GM12864 (cell line): ENCODE data around the gene GAPDH.

ENCODE experiments used
- DNase-seq: peaks from one replicate; pipeline ENCODE4 v3.0.0-alpha.2; 2011; ENCODE audit warnings: low read depth
- H3K4me3 ChIP-seq: 2 replicates; pipeline ENCODE4 v1.5.1; 2011; ENCODE audit warnings: mild to moderate bottlenecking, low read depth, low read length, control low read depth
- CTCF ChIP-seq: IDR thresholded peaks from 2 replicates; pipeline ENCODE4 v1.5.1; 2011; ENCODE audit warnings: low read depth, mild to moderate bottlenecking, moderate library complexity, low read length, control low read depth, inconsistent platforms; ENCODE audit errors: missing control alignments

Gene GAPDH

GRCh38 chr12:6547987-6548386 lies 13.7 kb downstream of the GAPDH start:
- H3K4me3 ChIP-seq, result no peak overlapping the region
- no peak for DNase-seq
- no peak for TF ChIP-seq CTCF

- H3K4me3 ChIP-seq, result no peak overlapping the region
- TF ChIP-seq CTCF, result no peak
- no peak for DNase-seq
Observed at GRCh38 chr12:6548556-6548955, 14.2 kb downstream of the GAPDH start.

- no peak overlapping the region for H3K4me3 ChIP-seq
- TF ChIP-seq CTCF, result no peak
- DNase-seq, result no peak
Observed at GRCh38 chr12:6548966-6549683, 14.8 kb downstream of the GAPDH start.

- no peak for TF ChIP-seq CTCF
- no peak overlapping the region for H3K4me3 ChIP-seq
- no peak for DNase-seq
Observed at GRCh38 chr12:6549684-6550151, 15.4 kb downstream of the GAPDH start.

GRCh38 chr12:6550294-6551062 lies 16.2 kb downstream of the GAPDH start:
- no peak for DNase-seq
- no peak for TF ChIP-seq CTCF
- H3K4me3 ChIP-seq, result no peak overlapping the region

GRCh38 chr12:6551063-6551461 lies 16.7 kb downstream of the GAPDH start:
- H3K4me3 ChIP-seq, result no peak overlapping the region
- TF ChIP-seq CTCF, result no peak
- no peak for DNase-seq
